HG03139 (cell line): ENCODE results near the gene THSD4.
"Not testable (repeated sequence)": the region's sequence is repeated elsewhere in the genome, so short reads cannot be mapped to it uniquely, and the experiment has no call there.

ENCODE experiments used
- ATAC-seq: cut with Tn5 transposase; IDR thresholded peaks from one replicate; pipeline ENCODE4 v1.9.1; 2021; ENCODE audit not compliant: unreplicated experiment

Gene THSD4

GRCh38 chr15:71252044-71252739 lies 136.9 kb downstream of the THSD4 start:
- ATAC-seq, result no peak

GRCh38 chr15:71252740-71253047 lies 137.4 kb downstream of the THSD4 start:
- ATAC-seq, result no peak

- no peak for ATAC-seq
These were observed 139.2 kb downstream of the THSD4 start for GRCh38 chr15:71254491-71254890.

GRCh38 chr15:71256934-71257664 lies 141.8 kb downstream of the THSD4 start:
- ATAC-seq, result no peak

- no peak for ATAC-seq
These were observed 144.6 kb downstream of the THSD4 start for GRCh38 chr15:71259866-71260265.

- no peak for ATAC-seq
These were observed 146.1 kb downstream of the THSD4 start for GRCh38 chr15:71261418-71261817.

GRCh38 chr15:71261909-71262308 lies 146.6 kb downstream of the THSD4 start:
- no peak for ATAC-seq

GRCh38 chr15:71262599-71262998 lies 147.3 kb downstream of the THSD4 start:
- no peak for ATAC-seq

- not testable (repeated sequence) for ATAC-seq
These were observed 150.3 kb downstream of the THSD4 start for GRCh38 chr15:71265606-71266005.

- no peak for ATAC-seq
These were observed 156.1 kb downstream of the THSD4 start for GRCh38 chr15:71271327-71271726.

GRCh38 chr15:71272932-71273331 lies 157.7 kb downstream of the THSD4 start:
- ATAC-seq, result no peak

GRCh38 chr15:71273731-71274447 lies 158.6 kb downstream of the THSD4 start:
- no peak for ATAC-seq

GRCh38 chr15:71274448-71274798 lies 159.2 kb downstream of the THSD4 start:
- ATAC-seq, result no peak

GRCh38 chr15:71275098-71275497 lies 159.8 kb downstream of the THSD4 start:
- ATAC-seq, result no peak

- no peak for ATAC-seq
These were observed 160.5 kb downstream of the THSD4 start for GRCh38 chr15:71275566-71276335.

- no peak for ATAC-seq
These were observed 161.0 kb downstream of the THSD4 start for GRCh38 chr15:71276336-71276665.

- no peak for ATAC-seq
These were observed 163.9 kb downstream of the THSD4 start for GRCh38 chr15:71278989-71279756.

GRCh38 chr15:71279757-71280141 lies 164.5 kb downstream of the THSD4 start:
- no peak for ATAC-seq

GRCh38 chr15:71280206-71280605 lies 164.9 kb downstream of the THSD4 start:
- ATAC-seq, result no peak

- ATAC-seq, result no peak
These were observed 166.0 kb downstream of the THSD4 start for GRCh38 chr15:71281256-71281655.

- no peak for ATAC-seq
These were observed 166.8 kb downstream of the THSD4 start for GRCh38 chr15:71282076-71282475.
